NCI-H2227 treated with DMSO at 0.1 percent for 48 hours (cell line): ENCODE data around the gene DSTYK.
"Not testable (repeated sequence)": the region's sequence is repeated elsewhere in the genome, so short reads cannot be mapped to it uniquely, and the experiment has no call there.

Source experiments
- DNase-seq: peaks from one replicate; lab custom pipeline; 2025; lab: John Stamatoyannopoulos, UW

DSTYK gene

GRCh38 chr1:205240118-205240517 lies 28.6 kb upstream of the DSTYK start:
- no peak for DNase-seq

GRCh38 chr1:205239078-205239477 lies 27.6 kb upstream of the DSTYK start:
- no peak for DNase-seq

- no peak for DNase-seq
These were observed 26.3 kb upstream of the DSTYK start for GRCh38 chr1:205237526-205238484.

DNA sequence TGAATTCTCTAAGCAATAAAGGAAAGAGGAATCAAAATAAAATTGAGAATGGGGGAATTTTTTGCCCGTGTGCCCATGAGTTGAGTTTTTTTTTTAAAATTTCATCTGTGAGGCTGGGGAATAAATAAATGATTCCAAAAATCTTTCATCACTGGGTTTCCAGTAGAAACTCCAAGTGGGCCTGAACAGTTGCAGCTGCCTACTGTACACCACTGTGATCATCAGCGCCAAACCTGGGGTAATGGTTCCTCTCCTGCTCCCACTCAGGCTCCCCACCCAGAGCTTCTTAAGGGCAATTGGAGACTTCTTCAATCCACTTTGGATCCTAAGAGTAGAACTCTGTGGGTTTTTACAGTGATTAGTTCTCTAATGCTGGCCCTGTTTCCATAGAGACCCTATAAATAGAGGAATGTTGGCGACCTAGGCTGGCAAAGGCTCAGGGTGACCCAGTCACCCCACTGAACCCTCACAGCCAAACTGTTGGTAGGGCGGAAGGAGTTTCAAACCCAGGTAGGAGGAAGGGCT lies 25.5 kb upstream of the DSTYK start:
- DNase-seq = no peak

GRCh38 chr1:205236526-205236925 lies 25.0 kb upstream of the DSTYK start:
- DNase-seq = no peak

- DNase-seq = no peak
These were observed 24.4 kb upstream of the DSTYK start for GRCh38 chr1:205235951-205236350.

DNA sequence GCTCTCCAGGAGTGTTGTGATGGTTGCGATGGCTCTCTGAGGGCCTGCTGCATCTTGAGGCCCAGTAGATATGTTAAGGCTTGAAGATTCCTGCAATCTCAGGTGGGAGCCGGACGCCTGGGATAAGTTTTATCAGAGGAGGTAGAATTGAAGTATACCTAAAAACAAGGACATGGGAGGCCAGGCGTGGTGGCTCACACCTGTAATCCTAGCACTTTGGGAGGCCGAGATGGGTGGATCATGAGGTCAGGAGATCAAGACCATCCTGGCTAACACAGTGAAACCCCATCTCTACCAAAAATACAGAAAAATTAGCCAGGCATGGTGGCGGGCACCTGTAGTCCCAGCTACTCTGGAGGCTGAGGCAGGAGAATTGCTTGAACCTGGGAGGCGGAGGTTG lies 22.5 kb upstream of the DSTYK start:
- not testable (repeated sequence) for DNase-seq

DNA sequence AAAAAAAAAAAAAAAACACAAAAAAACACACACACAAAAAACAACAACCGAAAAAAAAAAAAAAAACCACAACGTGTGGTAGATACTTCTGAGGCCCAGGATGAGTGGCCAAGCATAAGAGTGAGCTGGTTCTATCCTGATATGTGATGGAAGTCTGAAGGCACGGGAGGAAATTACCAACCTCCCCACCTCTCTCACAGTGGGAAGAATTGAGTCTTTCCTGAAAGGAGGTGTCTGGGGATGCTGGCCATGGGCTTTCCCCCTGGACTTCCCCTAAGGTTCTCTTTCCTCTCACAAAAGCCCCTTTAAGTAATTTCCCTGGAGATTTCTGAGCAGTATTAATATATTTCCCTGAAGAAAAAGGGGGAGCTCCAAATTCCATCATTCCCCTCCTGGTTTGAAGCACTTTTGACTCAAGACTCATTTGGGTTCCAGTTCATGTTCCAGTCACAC lies 21.5 kb upstream of the DSTYK start:
- DNase-seq = no peak

GRCh38 chr1:205232127-205232820 lies 20.8 kb upstream of the DSTYK start:
- no peak for DNase-seq

DNA sequence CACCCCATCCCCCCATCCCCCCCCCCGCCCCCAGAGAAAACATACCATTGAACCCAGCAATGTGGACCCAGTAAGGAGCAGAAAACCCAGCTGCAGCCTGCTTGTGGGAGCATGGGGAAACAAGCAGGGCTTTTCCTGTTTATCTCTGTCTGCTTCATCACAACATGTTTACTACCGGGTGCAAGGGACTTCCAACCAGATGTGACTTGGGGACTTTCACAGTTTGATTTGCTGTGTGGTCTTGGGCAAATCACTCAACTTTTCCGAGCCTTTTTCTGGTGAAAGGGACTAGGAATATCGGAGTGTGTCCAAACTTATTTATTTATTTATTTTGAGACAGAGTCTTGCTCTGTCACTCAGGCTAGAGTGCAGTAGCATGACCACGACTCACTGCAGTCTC lies 19.5 kb upstream of the DSTYK start:
- DNase-seq = no peak

DNA sequence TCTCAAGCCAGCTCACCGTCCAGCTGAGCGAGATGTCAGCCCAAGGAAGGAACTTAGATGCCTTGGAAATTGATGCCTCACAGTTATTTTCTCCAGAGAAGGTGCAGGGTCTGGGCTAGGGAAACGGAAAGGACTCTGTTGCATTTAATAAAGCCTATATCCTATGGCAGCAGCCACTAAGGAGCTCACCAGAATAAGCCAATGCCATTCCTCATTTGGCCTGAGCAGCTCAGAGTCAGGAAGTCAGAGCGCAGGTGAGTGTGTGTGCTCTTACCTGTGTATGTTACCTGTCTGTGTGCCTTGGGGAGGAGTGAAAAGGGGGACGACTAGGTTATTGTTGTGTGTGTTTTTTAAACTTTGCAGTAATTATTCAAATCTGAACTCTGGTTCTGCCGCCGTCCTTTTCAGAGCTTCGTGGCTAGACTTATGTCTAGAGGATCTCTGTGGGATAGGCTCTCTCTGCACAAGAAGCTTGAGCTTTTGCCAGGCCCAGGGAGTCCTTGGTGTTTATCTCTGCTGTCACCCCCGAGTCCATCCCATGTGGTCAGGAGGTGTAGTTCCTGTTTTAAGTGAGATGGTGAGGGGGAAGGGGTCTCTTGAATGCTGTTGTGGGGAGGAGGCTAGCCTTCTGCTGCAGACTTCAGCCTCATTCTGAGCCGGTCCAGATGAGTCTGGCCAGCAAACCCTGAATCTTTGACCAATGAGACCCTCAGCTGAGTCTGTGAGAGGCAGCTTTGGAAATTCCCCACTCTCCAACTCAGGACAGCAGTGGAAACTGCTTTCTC lies 18.6 kb upstream of the DSTYK start:
- no peak for DNase-seq

GRCh38 chr1:205229399-205229871 lies 17.9 kb upstream of the DSTYK start:
- peak; percentile 58 for DNase-seq

- DNase-seq = no peak
These were observed 16.6 kb upstream of the DSTYK start for GRCh38 chr1:205228093-205228521.

GRCh38 chr1:205227584-205228013 lies 16.1 kb upstream of the DSTYK start, which contains the start of gene TMCC2:
Gene TMCC2 (plus strand): TSS chr1:205227946. CDS start chr1:205228565, 619 bp downstream.
- DNase-seq = peak; percentile 91

GRCh38 chr1:205226868-205227583 lies 15.5 kb upstream of the DSTYK start:
- DNase-seq = no peak

GRCh38 chr1:205225901-205226765 lies 14.6 kb upstream of the DSTYK start:
- DNase-seq = no peak

DNA sequence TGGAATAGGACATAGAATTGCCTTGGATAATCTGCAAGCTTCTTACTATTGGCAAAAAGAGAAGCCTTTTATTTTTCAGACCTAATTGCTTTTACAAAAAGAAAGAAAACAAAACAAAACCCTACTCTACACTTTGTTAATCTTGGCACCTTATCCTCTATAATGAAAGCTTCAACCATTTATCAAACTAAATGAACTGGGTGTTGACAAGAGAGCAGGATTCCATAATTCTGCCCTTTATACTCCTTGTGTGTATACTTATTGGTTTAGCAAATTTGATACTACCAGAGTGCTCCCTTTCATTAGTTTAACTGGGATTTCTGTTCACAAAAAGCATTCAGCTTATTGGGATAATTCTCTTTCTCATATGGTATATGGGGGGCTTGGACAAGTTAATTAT lies 13.2 kb upstream of the DSTYK start:
- DNase-seq = peak; percentile 16

- no peak for DNase-seq
These were observed 8.9 kb upstream of the DSTYK start for GRCh38 chr1:205220421-205220820.

DNA sequence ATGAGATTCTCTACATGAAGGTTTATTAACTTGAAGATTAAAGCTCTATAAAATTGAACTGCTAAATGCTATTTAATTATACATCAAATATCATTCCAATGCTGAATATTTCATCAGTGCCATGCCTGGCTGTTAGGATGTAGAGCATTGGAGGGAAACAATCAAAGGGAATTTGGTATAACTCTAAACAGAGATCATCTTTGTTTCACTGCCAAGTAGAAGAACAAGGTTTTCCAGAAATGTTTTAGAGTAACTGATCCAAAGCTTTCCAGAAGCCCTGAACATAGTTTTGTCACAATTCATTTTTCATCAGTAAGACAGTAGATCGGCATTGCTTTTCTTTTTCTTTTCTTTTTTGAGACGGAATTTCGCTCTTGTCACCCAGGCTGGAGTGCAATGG lies 5.9 kb upstream of the DSTYK start:
- DNase-seq = no peak

- no peak for DNase-seq
These were observed 5.1 kb upstream of the DSTYK start for GRCh38 chr1:205216588-205216987.
